ENCODE data around the gene FCRL5.

FCRL5 gene

GRCh38 chr1:157485793-157486192 is 66.5 kb downstream of the FCRL5 start:
- Mint-ChIP-seq H3K9me3 (peaks cover under 1% of the 10 kb centered on the region), H3K4me3 (no peak overlapping the region), H3K27me3 (no peaks in the 10 kb centered on the region), H3K36me3 (peaks cover under 1% of the 10 kb centered on the region), H3K4me1 (peaks cover 16% of the 10 kb centered on the region), H3K27ac (no peak overlapping the region)
- no peak for ATAC-seq

- no peak overlapping the region for H3K4me3 Mint-ChIP-seq
- peaks cover 6% of the 10 kb centered on the region for H3K36me3 Mint-ChIP-seq
- no peak overlapping the region for H3K27ac Mint-ChIP-seq
- H3K4me1 Mint-ChIP-seq: peaks cover 6% of the 10 kb centered on the region
- no peak for ATAC-seq
- H3K27me3 Mint-ChIP-seq: peaks cover 2% of the 10 kb centered on the region
- H3K9me3 Mint-ChIP-seq: peaks cover 5% of the 10 kb centered on the region
Measured at GRCh38 chr1:157484573-157484972, 67.7 kb downstream of the FCRL5 start.

- Mint-ChIP-seq H3K4me3 (no peak overlapping the region), H3K36me3 (peaks cover 14% of the 10 kb centered on the region), H3K27ac (no peak overlapping the region), H3K27me3 (peaks cover 8% of the 10 kb centered on the region), H3K9me3 (peaks cover 12% of the 10 kb centered on the region), H3K4me1 (no peaks in the 10 kb centered on the region)
- no peak for ATAC-seq
Measured at GRCh38 chr1:157483635-157484034, 68.7 kb downstream of the FCRL5 start.

DNA sequence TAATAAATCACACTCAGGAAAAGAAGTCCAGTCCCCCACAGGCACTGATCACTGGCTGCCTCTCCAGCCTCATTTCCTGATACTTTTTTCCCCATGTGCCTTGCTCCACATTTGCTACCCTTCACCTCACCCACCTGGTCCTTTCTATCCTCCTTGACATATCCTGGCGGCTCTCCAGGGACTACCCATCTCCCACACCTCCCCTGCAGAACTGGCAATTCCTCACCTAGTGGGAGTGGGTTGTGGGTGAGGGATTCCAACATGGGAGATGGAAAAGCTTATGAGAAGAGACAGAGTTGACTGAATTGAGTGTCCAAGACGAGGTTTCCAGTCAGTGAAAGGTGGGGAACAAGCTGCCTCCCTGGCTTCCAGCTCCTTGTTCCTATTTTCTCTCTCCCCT is 69.6 kb downstream of the FCRL5 start:
- Mint-ChIP-seq H3K9me3 (peaks cover 17% of the 10 kb centered on the region), H3K27me3 (peaks cover 8% of the 10 kb centered on the region), H3K4me1 (no peaks in the 10 kb centered on the region), H3K36me3 (peaks cover 20% of the 10 kb centered on the region), H3K27ac (no peak overlapping the region), H3K4me3 (no peak overlapping the region)
- ATAC-seq: no peak

GRCh38 chr1:157482174-157482573 is 70.1 kb downstream of the FCRL5 start:
- H3K9me3 Mint-ChIP-seq: peaks cover 20% of the 10 kb centered on the region
- ATAC-seq: no peak
- H3K36me3 Mint-ChIP-seq: peaks cover 20% of the 10 kb centered on the region
- peaks cover 8% of the 10 kb centered on the region for H3K27me3 Mint-ChIP-seq
- H3K4me1 Mint-ChIP-seq: no peaks in the 10 kb centered on the region
- no peak overlapping the region for H3K4me3 Mint-ChIP-seq
- H3K27ac Mint-ChIP-seq: no peak overlapping the region

- no peaks in the 10 kb centered on the region for H3K4me1 Mint-ChIP-seq
- H3K4me3 Mint-ChIP-seq: no peak overlapping the region
- no peak for ATAC-seq
- no peak overlapping the region for H3K27ac Mint-ChIP-seq
- peaks cover 20% of the 10 kb centered on the region for H3K36me3 Mint-ChIP-seq
- H3K27me3 Mint-ChIP-seq: peaks cover 27% of the 10 kb centered on the region
- H3K9me3 Mint-ChIP-seq: peaks cover 29% of the 10 kb centered on the region
Measured at GRCh38 chr1:157478030-157478429, 74.3 kb downstream of the FCRL5 start.

DNA sequence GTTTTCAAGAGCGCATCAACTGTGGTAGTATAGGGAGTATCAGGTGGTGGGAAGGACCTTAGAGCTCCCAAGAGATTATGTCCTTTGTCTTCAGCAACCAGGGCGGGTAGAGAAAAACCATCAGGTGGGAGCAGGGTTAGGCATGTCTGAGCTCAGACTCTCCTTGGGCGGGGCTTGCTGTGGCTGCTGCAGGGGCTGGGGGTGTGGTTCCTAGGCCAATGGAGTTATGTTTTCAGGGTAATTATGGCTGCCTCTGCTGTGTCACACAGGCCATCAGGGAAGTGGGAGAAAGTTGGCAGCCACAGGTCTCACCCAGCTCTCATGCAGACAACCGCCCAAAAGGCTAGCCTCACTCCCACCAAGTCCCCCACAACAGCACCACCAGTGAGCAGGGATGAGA is 74.9 kb downstream of the FCRL5 start:
- no peak for ATAC-seq
- H3K27me3 Mint-ChIP-seq: peaks cover 31% of the 10 kb centered on the region
- H3K9me3 Mint-ChIP-seq: peaks cover 29% of the 10 kb centered on the region
- H3K27ac Mint-ChIP-seq: no peak overlapping the region
- no peak overlapping the region for H3K4me3 Mint-ChIP-seq
- H3K36me3 Mint-ChIP-seq: peaks cover 20% of the 10 kb centered on the region
- H3K4me1 Mint-ChIP-seq: no peaks in the 10 kb centered on the region

DNA sequence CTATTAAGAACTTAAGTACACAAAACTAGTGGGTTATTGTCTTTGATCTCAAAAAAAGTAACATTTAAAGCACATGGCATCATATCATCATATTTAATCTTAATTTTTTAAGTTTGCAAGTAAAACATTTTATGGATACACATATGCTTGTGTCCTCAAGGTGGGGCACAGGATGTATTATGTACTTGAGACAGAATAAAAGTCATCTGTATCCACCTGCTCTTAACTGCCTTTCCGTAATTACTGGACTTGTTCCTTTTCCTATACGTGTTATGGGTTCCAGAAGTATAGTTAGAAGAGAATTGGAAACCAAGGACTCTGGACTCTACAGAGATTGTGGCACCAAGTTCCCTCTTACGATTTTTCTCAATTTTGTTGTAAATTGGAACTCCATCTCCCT is 79.4 kb downstream of the FCRL5 start:
- Mint-ChIP-seq H3K27ac (no peak overlapping the region), H3K4me3 (no peak overlapping the region), H3K36me3 (peaks cover 2% of the 10 kb centered on the region), H3K4me1 (no peaks in the 10 kb centered on the region), H3K9me3 (peaks cover 14% of the 10 kb centered on the region), H3K27me3 (peaks cover 28% of the 10 kb centered on the region)
- no peak for ATAC-seq

- Mint-ChIP-seq H3K4me1 (no peaks in the 10 kb centered on the region), H3K4me3 (no peak overlapping the region), H3K27me3 (peaks cover 28% of the 10 kb centered on the region), H3K36me3 (no peaks in the 10 kb centered on the region), H3K9me3 (peaks cover 9% of the 10 kb centered on the region), H3K27ac (no peak overlapping the region)
- ATAC-seq: no peak
Measured at GRCh38 chr1:157472056-157472701, 80.1 kb downstream of the FCRL5 start.

DNA sequence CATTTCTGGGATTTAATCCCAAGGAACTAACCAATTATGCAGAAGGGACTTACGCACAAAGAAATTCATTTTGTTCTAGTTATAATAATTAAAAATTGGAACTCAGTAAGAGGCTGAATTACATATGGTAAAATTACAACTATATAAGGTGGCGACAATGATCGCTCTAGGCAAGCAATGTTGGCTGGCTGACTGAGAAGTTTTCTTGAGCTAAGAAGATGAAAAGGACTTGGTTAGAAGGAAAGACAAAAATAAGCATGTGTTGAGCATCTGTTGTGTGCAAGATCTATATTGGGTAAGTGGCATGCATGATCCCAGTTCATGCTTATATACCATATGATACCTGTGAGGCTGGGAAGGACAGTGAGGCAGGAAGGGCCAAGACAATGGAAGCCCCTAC is 80.8 kb downstream of the FCRL5 start:
- Mint-ChIP-seq H3K36me3 (no peaks in the 10 kb centered on the region), H3K4me1 (no peaks in the 10 kb centered on the region), H3K4me3 (no peak overlapping the region), H3K27me3 (peaks cover 28% of the 10 kb centered on the region), H3K27ac (no peak overlapping the region), H3K9me3 (peaks cover 4% of the 10 kb centered on the region)
- no peak for ATAC-seq

DNA sequence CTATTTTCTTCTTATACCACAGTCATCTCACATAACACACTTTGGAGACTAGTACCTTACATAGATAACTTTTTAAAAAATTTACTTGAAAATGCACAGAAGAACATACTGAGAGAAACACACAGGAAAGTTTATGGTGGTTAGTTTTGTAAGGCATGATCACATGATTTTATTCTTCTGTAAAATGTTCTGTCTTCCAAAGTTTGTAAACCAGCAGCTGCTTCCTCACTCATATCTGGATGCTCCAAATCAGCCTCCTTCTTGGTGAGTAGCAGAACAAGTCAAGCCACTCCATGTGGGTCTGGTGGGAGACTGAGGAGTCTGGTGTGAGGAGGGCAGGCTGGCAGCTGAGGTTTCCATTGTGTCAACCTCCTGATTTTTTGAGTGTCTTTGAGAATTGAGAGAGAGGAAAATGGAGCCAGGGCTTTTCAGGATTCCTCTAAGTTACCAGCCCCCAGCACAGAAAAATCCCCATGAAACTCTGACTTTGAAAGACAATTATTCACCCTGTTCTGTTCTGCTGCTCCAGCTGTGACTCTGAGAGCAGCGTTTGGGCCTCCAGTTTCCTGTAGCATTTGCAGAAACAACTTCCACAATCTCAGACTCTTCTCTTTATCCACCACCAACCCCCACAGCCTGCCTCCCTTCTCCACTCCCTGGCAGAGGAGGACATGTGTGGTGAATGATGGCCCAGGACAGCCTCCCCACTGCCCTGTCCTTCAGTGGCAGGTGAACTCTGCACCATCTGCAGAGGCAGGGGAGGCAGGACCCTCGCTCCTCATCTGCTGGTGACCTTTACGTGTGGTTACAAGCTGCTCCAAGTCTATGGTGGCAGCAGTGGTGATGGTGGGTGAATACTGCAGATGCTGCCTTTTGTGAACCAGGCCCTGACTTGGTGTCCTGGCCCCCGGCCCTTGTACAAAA is 82.3 kb downstream of the FCRL5 start:
- Mint-ChIP-seq H3K36me3 (no peaks in the 10 kb centered on the region), H3K27me3 (peaks cover 21% of the 10 kb centered on the region), H3K4me1 (no peaks in the 10 kb centered on the region), H3K27ac (no peak overlapping the region), H3K9me3 (no peaks in the 10 kb centered on the region), H3K4me3 (no peak overlapping the region)
- ATAC-seq: peak; percentile 31

- Mint-ChIP-seq H3K4me1 (no peaks in the 10 kb centered on the region), H3K36me3 (no peaks in the 10 kb centered on the region), H3K9me3 (no peaks in the 10 kb centered on the region), H3K4me3 (no peak overlapping the region), H3K27ac (no peak overlapping the region), H3K27me3 (peaks cover 21% of the 10 kb centered on the region)
- ATAC-seq: no peak
Measured at GRCh38 chr1:157469300-157469699, 83.0 kb downstream of the FCRL5 start.

DNA sequence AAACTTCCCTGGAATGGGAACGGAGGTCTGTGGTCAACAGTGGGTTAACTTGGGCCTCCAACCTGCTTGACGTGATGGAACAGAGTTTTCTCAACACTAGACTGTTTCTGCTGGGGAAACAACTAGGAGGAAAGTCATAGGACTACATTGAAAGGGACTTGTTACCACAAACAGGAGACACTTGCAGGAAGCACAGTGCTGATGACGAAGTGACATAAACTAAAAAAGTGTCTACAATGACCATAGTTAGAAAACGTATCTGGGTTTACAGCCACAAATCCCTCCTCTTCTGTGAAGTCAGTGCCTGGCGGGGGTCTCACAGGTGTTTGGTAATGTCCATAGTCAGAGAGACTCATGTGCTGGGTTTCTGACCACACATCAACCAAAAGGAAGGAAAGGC is 86.3 kb downstream of the FCRL5 start:
- no peaks in the 10 kb centered on the region for H3K4me1 Mint-ChIP-seq
- H3K27me3 Mint-ChIP-seq: no peaks in the 10 kb centered on the region
- H3K4me3 Mint-ChIP-seq: no peak overlapping the region
- H3K27ac Mint-ChIP-seq: no peak overlapping the region
- no peaks in the 10 kb centered on the region for H3K9me3 Mint-ChIP-seq
- H3K36me3 Mint-ChIP-seq: no peaks in the 10 kb centered on the region
- ATAC-seq: no peak

Data from stimulated activated memory B cell treated with anti-CD40 and anti-IgM and Interleukin-4, amounts not matched to agents 10 μg/mL and 1 μg/mL and 100 μg/mL, for 72 hours (primary cell).